Measurements from ENCODE around the gene HIC2.
"Not testable (repeated sequence)": the region's sequence is repeated elsewhere in the genome, so short reads cannot be mapped to it uniquely, and the experiment has no call there.

- not testable (repeated sequence) for TF ChIP-seq PKNOX1 (IDR thresholded peaks at IDR 0.05); FOXM1 (IDR thresholded peaks at IDR 0.05; ENCODE audit: borderline replicate concordance); SUZ12 (IDR thresholded peaks at IDR 0.05)
These were observed 25.0 kb downstream of the HIC2 start for GRCh38 chr22:21442123-21442522.

Data from HEK293T (cell line).